Measurements from ENCODE around the gene MAP4K2. TPM values are rescaled to one million over a fixed set of nuclear protein-coding genes. Genes with fewer than 3 reads are reported as not detected.

Gene MAP4K2
- total and polyA plus RNA-seq, 9 of the 15 experiments (the other 6 are each of a cell fraction or from before 2014, with no cell fraction given): 0.13 to 14.5 (median 7.3) TPM

- TF ChIP-seq KDM5B (IDR thresholded peaks at IDR 0.05; ENCODE audit: insufficient replicate concordance, low read depth, low read length) (peak; percentile 47), ID3 (CRISPR knock-in tag; IDR thresholded peaks at IDR 0.05) (no peak), ID3 (tag; IDR thresholded peaks at IDR 0.05) (0 out of 2 replicates have a peak, but pooled peaks have one; percentile 39), ARID1B (IDR thresholded peaks at IDR 0.05) (0 out of 2 replicates have a peak, but pooled peaks have one; percentile 26), PRDM10 (IDR thresholded peaks at IDR 0.05; ENCODE audit: partially characterized antibody) (peak; percentile 45), ZBTB17 (CRISPR knock-in tag; IDR thresholded peaks at IDR 0.05) (peak; percentile 74), UBTF (IDR thresholded peaks at IDR 0.05; ENCODE audit: borderline replicate concordance in 1 of 2, low read depth in 2 of 2, low read length in 2 of 2) (peak in 1 of 2 experiments; percentile 64; a peak in 1 of 4 replicates), MAX (CRISPR knock-in tag; IDR thresholded peaks at IDR 0.05) (peak; percentile 4; the same call in 1 of the 2 replicates), SPI1 (IDR thresholded peaks at IDR 0.05; ENCODE audit: borderline replicate concordance, low read depth, low read length) (no peak), SP2 (IDR thresholded peaks at IDR 0.05; ENCODE audit: extremely low read depth, low read depth, low read length, poor library complexity, severe bottlenecking) (no peak), KDM4B (IDR thresholded peaks at IDR 0.05; ENCODE audit: borderline replicate concordance in 2 of 2, low read depth in 1 of 2) (peak in 1 of 2 experiments; percentile 34; a peak in 1 of 4 replicates), NRF1 (conservative IDR thresholded peaks at IDR 0.05 in 1 of 2, IDR thresholded peaks at IDR 0.05 in 1 of 2) (0 out of 4 replicates have a peak, but pooled peaks of 1 of the 2 experiments have one; percentile 43), ETV1 (tag; conservative IDR thresholded peaks at IDR 0.05; ENCODE audit: low read depth) (peak; percentile 71)
Measured at GRCh38 chr11:64742087-64742888, 60.7 kb downstream of the MAP4K2 start (continued).

All from K562 (cell line).